ENCODE data around the gene EOLA2. TPM values are rescaled to one million over a fixed set of nuclear protein-coding genes. Genes with fewer than 3 reads are reported as not detected.
"Not testable (repeated sequence)": the region's sequence is repeated elsewhere in the genome, so short reads cannot be mapped to it uniquely, and the experiment has no call there.

The EOLA2 gene
- polyA plus RNA-seq, 1 donor (not counting 4 experiments of a cell fraction or from before 2014, with no cell fraction given), result 35.5 TPM

- H3K9ac ChIP-seq (ENCODE audit: control insufficient read depth, extremely low read depth, insufficient read depth, low read length); H3K9me1 ChIP-seq (ENCODE audit: control insufficient read depth, extremely low read depth, insufficient read depth, low read length); H3K36me3 ChIP-seq (ENCODE audit: control insufficient read depth in 2 of 2, extremely low read depth in 1 of 2, insufficient read depth in 2 of 2, low read length in 2 of 2); H3K4me3 ChIP-seq (ENCODE audit: control insufficient read depth in 2 of 3, extremely low read depth in 1 of 3, insufficient read depth in 2 of 3, low read depth in 1 of 3, low read length in 3 of 3); FAIRE-seq; H2AFZ ChIP-seq (ENCODE audit: control insufficient read depth, low read length); H3K4me1 ChIP-seq (ENCODE audit: control insufficient read depth, extremely low read depth, insufficient read depth, low read length); H3K9me3 ChIP-seq (ENCODE audit: control insufficient read depth, low read depth, low read length); H3K27me3 ChIP-seq (ENCODE audit: control insufficient read depth, extremely low read depth, insufficient read depth, low read length); DNase-seq (ENCODE audit: low read depth, low spot score); H3K27ac ChIP-seq (ENCODE audit: control insufficient read depth, insufficient read depth, low read length); dilution Hi-C loops (cut with MboI; ENCODE audit: extremely low pct_ligation_motif_present, low sequenced_read_pairs); H4K20me1 ChIP-seq (ENCODE audit: control insufficient read depth, extremely low read depth, insufficient read depth, low read length): not testable (repeated sequence)
- Histone ChIP-seq H3K4me2 (ENCODE audit: control insufficient read depth, extremely low read depth, insufficient read depth, low read depth, low read length) (peak overlapping the region; percentile 32), H3K79me2 (ENCODE audit: control insufficient read depth, insufficient read depth, low read length) (peaks cover 12% of the 10 kb centered on the region)
- peak; percentile 35 to 45 (median 35) for TF ChIP-seq CTCF (optimal IDR thresholded peaks at IDR 0.05 in 1 of 3, IDR thresholded peaks at IDR 0.05 in 1 of 3, conservative IDR thresholded peaks at IDR 0.05 in 1 of 3; ENCODE audit: extremely low read depth in 1 of 3, insufficient read depth in 2 of 3, low read length in 3 of 3)
Measured at GRCh38 chrX:149940674-149941024, 2.4 kb upstream of the EOLA2 start.

GRCh38 chrX:149939905-149940673 lies 1.8 kb upstream of the EOLA2 start:
- Histone ChIP-seq H2AFZ (ENCODE audit: control insufficient read depth, low read length) (peak overlapping the region; percentile 22), H3K9ac (ENCODE audit: control insufficient read depth, extremely low read depth, insufficient read depth, low read length) (peak overlapping the region; percentile 85)
- dilution Hi-C loops (cut with MboI; ENCODE audit: extremely low pct_ligation_motif_present, low sequenced_read_pairs), result no loop called here

More at GRCh38 chrX:149939905-149940673, 1.8 kb upstream of the EOLA2 start:
- peak overlapping the region; percentile 51 for H3K4me2 ChIP-seq (ENCODE audit: control insufficient read depth, extremely low read depth, insufficient read depth, low read depth, low read length)
- TF ChIP-seq EZH2 (IDR thresholded peaks at IDR 0.05; ENCODE audit: low read length), result no peak
- no peak for TF ChIP-seq CTCF (optimal IDR thresholded peaks at IDR 0.05 in 1 of 3, IDR thresholded peaks at IDR 0.05 in 1 of 3, conservative IDR thresholded peaks at IDR 0.05 in 1 of 3; ENCODE audit: extremely low read depth in 1 of 3, insufficient read depth in 2 of 3, low read length in 3 of 3)
- H3K79me2 ChIP-seq (ENCODE audit: control insufficient read depth, insufficient read depth, low read length), result peaks cover 12% of the 10 kb centered on the region
- DNase-seq (ENCODE audit: low read depth, low spot score) (peak; percentile 93), FAIRE-seq (no peak)
- H3K27me3 ChIP-seq (ENCODE audit: control insufficient read depth, extremely low read depth, insufficient read depth, low read length), result no peaks in the 10 kb centered on the region
- H3K9me1 ChIP-seq (ENCODE audit: control insufficient read depth, extremely low read depth, insufficient read depth, low read length), result no peaks in the 10 kb centered on the region
- no peaks in the 10 kb centered on the region for H3K36me3 ChIP-seq (ENCODE audit: control insufficient read depth in 2 of 2, extremely low read depth in 1 of 2, insufficient read depth in 2 of 2, low read length in 2 of 2)
- H3K4me3 ChIP-seq (ENCODE audit: control insufficient read depth in 2 of 3, extremely low read depth in 1 of 3, insufficient read depth in 2 of 3, low read depth in 1 of 3, low read length in 3 of 3), result peak overlapping the region; percentile 50 to 61 (median 53)
- no peaks in the 10 kb centered on the region for H3K9me3 ChIP-seq (ENCODE audit: control insufficient read depth, low read depth, low read length)
- H4K20me1 ChIP-seq (ENCODE audit: control insufficient read depth, extremely low read depth, insufficient read depth, low read length), result no peaks in the 10 kb centered on the region
- H3K4me1 ChIP-seq (ENCODE audit: control insufficient read depth, extremely low read depth, insufficient read depth, low read length), result no peaks in the 10 kb centered on the region
- peak overlapping the region; percentile 84 for H3K27ac ChIP-seq (ENCODE audit: control insufficient read depth, insufficient read depth, low read length)

All from keratinocyte (primary cell).